Measurements from ENCODE around the gene INAFM2.

The INAFM2 gene

GRCh38 chr15:40354408-40355171 lies 31.1 kb downstream of the INAFM2 start:
- no peaks in the 10 kb centered on the region for H3K36me3 ChIP-seq (ENCODE audit: control insufficient read depth, insufficient read depth, low read length)
- TF ChIP-seq CTCF (IDR thresholded peaks at IDR 0.05; ENCODE audit: insufficient read depth, low read length, poor library complexity, severe bottlenecking): peak; percentile 46
- peaks cover 2% of the 10 kb centered on the region; the same call in 1 of the 2 replicates for H3K27me3 ChIP-seq (replicated peaks; ENCODE audit: control insufficient read depth, insufficient read depth, low read length)
- no peak overlapping the region for H3K4me3 ChIP-seq (replicated peaks; ENCODE audit: low read depth, low read length)
- DNase-seq (ENCODE audit: extremely low read depth, insufficient read length): no peak

- DNase-seq (ENCODE audit: extremely low read depth, insufficient read length): no peak
- no peak for TF ChIP-seq CTCF (IDR thresholded peaks at IDR 0.05; ENCODE audit: insufficient read depth, low read length, poor library complexity, severe bottlenecking)
- Histone ChIP-seq H3K27me3 (replicated peaks; ENCODE audit: control insufficient read depth, insufficient read depth, low read length) (peaks cover under 1% of the 10 kb centered on the region; the same call in 1 of the 2 replicates), H3K4me3 (replicated peaks; ENCODE audit: low read depth, low read length) (no peak overlapping the region), H3K36me3 (ENCODE audit: control insufficient read depth, insufficient read depth, low read length) (no peaks in the 10 kb centered on the region)
These were observed 32.6 kb downstream of the INAFM2 start for GRCh38 chr15:40355976-40356585.

GRCh38 chr15:40357246-40357645 lies 33.8 kb downstream of the INAFM2 start:
- no peak for TF ChIP-seq CTCF (IDR thresholded peaks at IDR 0.05; ENCODE audit: insufficient read depth, low read length, poor library complexity, severe bottlenecking)
- H3K36me3 ChIP-seq (ENCODE audit: control insufficient read depth, insufficient read depth, low read length): no peaks in the 10 kb centered on the region
- H3K4me3 ChIP-seq (replicated peaks; ENCODE audit: low read depth, low read length): no peak overlapping the region
- DNase-seq (ENCODE audit: extremely low read depth, insufficient read length): no peak
- H3K27me3 ChIP-seq (replicated peaks; ENCODE audit: control insufficient read depth, insufficient read depth, low read length): no peaks in the 10 kb centered on the region; the same call in 1 of the 2 replicates

GRCh38 chr15:40357723-40358470 lies 34.4 kb downstream of the INAFM2 start, which contains the start of gene DISP2:
Gene DISP2, plus strand, starts transcription at chr15:40358219. Its CDS starts 103 bp downstream, at chr15:40358322.
- Histone ChIP-seq H3K4me3 (replicated peaks; ENCODE audit: low read depth, low read length) (peak within 1 kb of the TSS; percentile 68), H3K36me3 (ENCODE audit: control insufficient read depth, insufficient read depth, low read length) (no peaks in the 10 kb centered on the region), H3K27me3 (replicated peaks; ENCODE audit: control insufficient read depth, insufficient read depth, low read length) (no peaks in the 10 kb centered on the region; the same call in 1 of the 2 replicates)
- TF ChIP-seq CTCF (IDR thresholded peaks at IDR 0.05; ENCODE audit: insufficient read depth, low read length, poor library complexity, severe bottlenecking): no peak
- DNase-seq (ENCODE audit: extremely low read depth, insufficient read length): peak; percentile 86

- TF ChIP-seq CTCF (IDR thresholded peaks at IDR 0.05; ENCODE audit: insufficient read depth, low read length, poor library complexity, severe bottlenecking): peak; percentile 44
- H3K36me3 ChIP-seq (ENCODE audit: control insufficient read depth, insufficient read depth, low read length): no peaks in the 10 kb centered on the region
- no peak for DNase-seq (ENCODE audit: extremely low read depth, insufficient read length)
- H3K27me3 ChIP-seq (replicated peaks; ENCODE audit: control insufficient read depth, insufficient read depth, low read length): no peaks in the 10 kb centered on the region; the same call in 1 of the 2 replicates
- H3K4me3 ChIP-seq (replicated peaks; ENCODE audit: low read depth, low read length): peak overlapping the region; percentile 68
These were observed 35.2 kb downstream of the INAFM2 start for GRCh38 chr15:40358471-40359353.
